ENCODE data around the gene SLC9A7.

- TF ChIP-seq CTCF (IDR thresholded peaks at IDR 0.05; ENCODE audit: low read depth, low read length) = no peak
- no peak for TF ChIP-seq POLR2A (IDR thresholded peaks at IDR 0.05; ENCODE audit: extremely low read depth, insufficient read length)
Measured at GRCh38 chrX:46587753-46588171, 171.2 kb downstream of the SLC9A7 start.

Measured in NB4 (cell line).